Astrocyte of the spinal cord (primary cell): ENCODE results near the gene CHRND.

Experiments used
- DNase-seq: peaks from one replicate; pipeline ENCODE4 v3.0.0; 2011; ENCODE audit warnings: low read depth, low spot score
- H3K4me3 ChIP-seq: 2 replicates; pipeline ENCODE4 v1.5.1; 2011; ENCODE audit warnings: low read depth, mild to moderate bottlenecking, low read length, moderate library complexity
- CTCF ChIP-seq: IDR thresholded peaks from 2 replicates; pipeline ENCODE4 v1.5.1; 2012; ENCODE audit warnings: low read depth, mild to moderate bottlenecking, low read length, inconsistent platforms
- in situ Hi-C: cut with HindIII; loops from 2 replicates; pipeline ENCODE4 v1.10.0; 2017; ENCODE audit warnings: low sequenced_read_pairs

Gene CHRND

GRCh38 chr2:232524771-232525170 is 1.2 kb upstream of the CHRND start:
- no peak for TF ChIP-seq CTCF
- DNase-seq: no peak
- in situ Hi-C loops: no loop called here
- no peak overlapping the region for H3K4me3 ChIP-seq

- in situ Hi-C loops: no loop called here
- no peak for TF ChIP-seq CTCF
- no peak overlapping the region for H3K4me3 ChIP-seq
- DNase-seq: no peak
These were observed 761 bp upstream of the CHRND start for GRCh38 chr2:232525199-232525598.

GRCh38 chr2:232526372-232526941 is 497 bp downstream of the CHRND start:
- H3K4me3 ChIP-seq: no peak overlapping the region
- DNase-seq: no peak
- no peak for TF ChIP-seq CTCF
- in situ Hi-C loops: no loop called here

- in situ Hi-C loops: no loop called here
- no peak for TF ChIP-seq CTCF
- H3K4me3 ChIP-seq: no peak overlapping the region
- DNase-seq: no peak
These were observed 2.0 kb downstream of the CHRND start for GRCh38 chr2:232527905-232528470.

- TF ChIP-seq CTCF: no peak
- no peak for DNase-seq
- no peak overlapping the region for H3K4me3 ChIP-seq
- in situ Hi-C loops: no loop called here
These were observed 2.9 kb downstream of the CHRND start for GRCh38 chr2:232528746-232529460.

- no peak for DNase-seq
- H3K4me3 ChIP-seq: no peak overlapping the region
- in situ Hi-C loops: no loop called here
- no peak for TF ChIP-seq CTCF
These were observed 4.0 kb downstream of the CHRND start for GRCh38 chr2:232529806-232530547.
